ENCODE data around the gene GCKR. TPM values are rescaled to one million over a fixed set of nuclear protein-coding genes. Genes with fewer than 3 reads are reported as not detected.

The GCKR gene
- total RNA-seq, 2 donors from 2014 or later, result 0.22 to 0.40 TPM

DNA sequence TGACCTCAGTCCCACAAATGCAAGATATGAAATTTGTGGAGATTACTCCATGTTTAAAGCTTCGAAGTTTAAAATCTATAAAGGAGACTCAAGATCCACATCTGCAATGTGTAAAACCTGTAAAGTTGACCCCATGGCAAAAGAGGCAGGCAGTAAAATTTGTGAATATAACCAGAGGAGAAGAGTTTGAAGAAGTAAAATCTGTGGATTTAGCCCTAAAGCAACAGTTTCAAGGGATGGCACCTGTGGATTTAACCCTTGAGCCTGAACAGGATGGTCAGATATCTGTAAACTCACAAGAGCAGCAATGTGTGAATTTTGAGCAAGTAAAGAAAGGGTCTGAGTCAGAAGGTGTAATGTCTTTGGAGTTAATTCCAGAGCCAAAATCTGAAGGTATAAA is 75.0 kb downstream of the GCKR start:
- H3K4me3 ChIP-seq, result no peak overlapping the region
- no peaks in the 10 kb centered on the region for H3K9me3 ChIP-seq
- no peak for DNase-seq
- H3K27me3 ChIP-seq, result no peaks in the 10 kb centered on the region
- TF ChIP-seq, protein P1, sequence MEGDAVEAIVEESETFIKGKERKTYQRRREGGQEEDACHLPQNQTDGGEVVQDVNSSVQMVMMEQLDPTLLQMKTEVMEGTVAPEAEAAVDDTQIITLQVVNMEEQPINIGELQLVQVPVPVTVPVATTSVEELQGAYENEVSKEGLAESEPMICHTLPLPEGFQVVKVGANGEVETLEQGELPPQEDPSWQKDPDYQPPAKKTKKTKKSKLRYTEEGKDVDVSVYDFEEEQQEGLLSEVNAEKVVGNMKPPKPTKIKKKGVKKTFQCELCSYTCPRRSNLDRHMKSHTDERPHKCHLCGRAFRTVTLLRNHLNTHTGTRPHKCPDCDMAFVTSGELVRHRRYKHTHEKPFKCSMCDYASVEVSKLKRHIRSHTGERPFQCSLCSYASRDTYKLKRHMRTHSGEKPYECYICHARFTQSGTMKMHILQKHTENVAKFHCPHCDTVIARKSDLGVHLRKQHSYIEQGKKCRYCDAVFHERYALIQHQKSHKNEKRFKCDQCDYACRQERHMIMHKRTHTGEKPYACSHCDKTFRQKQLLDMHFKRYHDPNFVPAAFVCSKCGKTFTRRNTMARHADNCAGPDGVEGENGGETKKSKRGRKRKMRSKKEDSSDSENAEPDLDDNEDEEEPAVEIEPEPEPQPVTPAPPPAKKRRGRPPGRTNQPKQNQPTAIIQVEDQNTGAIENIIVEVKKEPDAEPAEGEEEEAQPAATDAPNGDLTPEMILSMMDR (IDR thresholded peaks at IDR 0.05), result no peak
- H3K36me3 ChIP-seq, result no peaks in the 10 kb centered on the region
- H3K4me1 ChIP-seq, result no peaks in the 10 kb centered on the region
- no peak overlapping the region for H3K9ac ChIP-seq (ENCODE audit: low read depth in 2 of 2, low read length in 2 of 2)
- intact Hi-C loops (cut with DNase I), result no loop called here
- H3K27ac ChIP-seq, result no peak overlapping the region

DNA sequence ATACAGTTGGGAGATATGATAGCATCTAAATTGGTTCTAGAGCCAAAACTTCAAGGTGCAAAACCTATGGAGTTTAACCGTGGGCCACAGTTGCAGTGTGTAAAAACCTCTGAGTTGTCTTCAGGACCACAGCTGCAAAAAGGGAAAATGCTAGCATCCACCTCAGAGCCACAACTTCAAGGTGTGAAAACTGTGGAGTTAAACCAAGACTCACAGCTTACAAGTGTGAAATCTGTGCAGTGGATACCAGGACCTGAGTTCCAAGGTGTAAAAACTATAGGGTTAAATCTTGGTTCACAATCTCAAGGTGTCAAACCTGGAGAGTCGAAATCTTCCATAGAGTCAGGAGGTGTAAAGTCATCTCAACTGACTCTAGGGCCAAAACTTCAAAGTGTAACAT is 75.8 kb downstream of the GCKR start:
- Histone ChIP-seq H3K9me3 (no peaks in the 10 kb centered on the region), H3K4me1 (no peaks in the 10 kb centered on the region), H3K9ac (ENCODE audit: low read depth in 2 of 2, low read length in 2 of 2) (no peak overlapping the region), H3K27me3 (no peaks in the 10 kb centered on the region), H3K4me3 (no peak overlapping the region), H3K36me3 (no peaks in the 10 kb centered on the region), H3K27ac (no peak overlapping the region)
- DNase-seq, result no peak
- intact Hi-C loops (cut with DNase I), result no loop called here
- TF ChIP-seq, protein P1 (IDR thresholded peaks at IDR 0.05), result no peak

DNA sequence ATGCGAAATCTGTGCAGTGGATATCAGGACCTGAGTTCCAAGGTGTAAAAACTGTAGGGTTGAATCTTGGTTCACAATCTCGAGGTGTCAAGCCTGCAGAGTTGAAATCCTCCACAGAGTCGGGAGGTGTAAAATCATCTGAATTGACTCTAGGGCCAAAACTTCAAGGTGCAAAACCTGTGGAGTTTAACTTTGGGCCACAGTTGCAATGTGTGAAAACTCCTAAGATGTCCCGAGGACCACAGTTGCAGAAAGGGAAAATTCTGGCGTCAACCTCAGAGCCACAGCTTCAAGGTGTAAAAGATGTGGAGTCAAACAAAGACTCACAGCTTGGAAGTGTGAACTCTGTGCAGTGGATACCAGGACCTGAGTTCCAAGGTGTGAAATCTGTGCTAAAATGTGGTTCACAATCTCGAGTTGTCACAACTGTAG is 76.4 kb downstream of the GCKR start:
- TF ChIP-seq, protein P1 (IDR thresholded peaks at IDR 0.05), result no peak
- no peaks in the 10 kb centered on the region for H3K4me1 ChIP-seq
- no peaks in the 10 kb centered on the region for H3K9me3 ChIP-seq
- H3K9ac ChIP-seq (ENCODE audit: low read depth in 2 of 2, low read length in 2 of 2), result no peak overlapping the region
- H3K27me3 ChIP-seq, result no peaks in the 10 kb centered on the region
- H3K27ac ChIP-seq, result no peak overlapping the region
- no peak for DNase-seq
- intact Hi-C loops (cut with DNase I), result no loop called here
- H3K4me3 ChIP-seq, result no peak overlapping the region
- no peaks in the 10 kb centered on the region for H3K36me3 ChIP-seq

Other genes starting within 250 kb of the GCKR start
- gene SLC30A3, start 233.8 kb upstream of the GCKR start, total RNA-seq, result not detected
- gene DNAJC5G, start 221.4 kb upstream of the GCKR start, total RNA-seq, result not detected
- gene TRIM54, start 214.4 kb upstream of the GCKR start, total RNA-seq, result under 1 TPM in 1 of 2 donors, not detected in 1; 0.24 TPM
- gene UCN, start 188.4 kb upstream of the GCKR start, total RNA-seq, result 1 to 10 TPM in 1 of 2 donors, under 1 TPM in 1; 0.74 to 1.0 TPM
- 10 to 100 TPM; 35.0 to 58.3 TPM for gene MPV17, start 173.7 kb upstream of the GCKR start, total RNA-seq
- 10 to 100 TPM; 48.4 to 60.0 TPM for gene GTF3C2, start 140.1 kb upstream of the GCKR start, total RNA-seq
- gene EIF2B4, start 126.5 kb upstream of the GCKR start, total RNA-seq, result 10 to 100 TPM; 34.5 to 35.4 TPM
- gene SNX17, start 126.2 kb upstream of the GCKR start, total RNA-seq, result 10 to 100 TPM; 77.1 to 99.6 TPM
- gene ZNF513, start 116.1 kb upstream of the GCKR start, total RNA-seq, result 10 to 100 TPM; 21.7 to 24.5 TPM
- gene PPM1G, start 87.2 kb upstream of the GCKR start, total RNA-seq, result 100 to 1,000 TPM in 1 of 2 donors, 10 to 100 TPM in 1; 63.0 to 119 TPM
- gene NRBP1, start 68.2 kb upstream of the GCKR start, total RNA-seq, result 10 to 100 TPM; 69.6 to 87.7 TPM
- gene KRTCAP3, start 54.5 kb upstream of the GCKR start, total RNA-seq, result 100 to 1,000 TPM in 1 of 2 donors, 10 to 100 TPM in 1; 91.8 to 147 TPM
- gene IFT172, start 7.1 kb upstream of the GCKR start, total RNA-seq, result 10 to 100 TPM; 34.7 to 52.6 TPM
- 1 to 10 TPM in 1 of 2 donors, under 1 TPM in 1; 0.64 to 1.1 TPM for gene FNDC4, start 1.6 kb upstream of the GCKR start, total RNA-seq
- 10 to 100 TPM; 13.8 to 14.6 TPM for gene ZNF512, start 86.2 kb downstream of the GCKR start, total RNA-seq
- 1 to 10 TPM; 2.8 to 2.9 TPM for gene CCDC121, start 132.2 kb downstream of the GCKR start, total RNA-seq
- 10 to 100 TPM; 23.4 to 27.6 TPM for gene GPN1, start 132.2 kb downstream of the GCKR start, total RNA-seq
- 10 to 100 TPM; 20.8 to 23.9 TPM for gene SUPT7L, start 166.8 kb downstream of the GCKR start, total RNA-seq
- gene SLC4A1AP, start 167.1 kb downstream of the GCKR start, total RNA-seq, result 10 to 100 TPM; 16.1 to 17.1 TPM